ENCODE results near the gene SETD1B.

The SETD1B gene

DNA sequence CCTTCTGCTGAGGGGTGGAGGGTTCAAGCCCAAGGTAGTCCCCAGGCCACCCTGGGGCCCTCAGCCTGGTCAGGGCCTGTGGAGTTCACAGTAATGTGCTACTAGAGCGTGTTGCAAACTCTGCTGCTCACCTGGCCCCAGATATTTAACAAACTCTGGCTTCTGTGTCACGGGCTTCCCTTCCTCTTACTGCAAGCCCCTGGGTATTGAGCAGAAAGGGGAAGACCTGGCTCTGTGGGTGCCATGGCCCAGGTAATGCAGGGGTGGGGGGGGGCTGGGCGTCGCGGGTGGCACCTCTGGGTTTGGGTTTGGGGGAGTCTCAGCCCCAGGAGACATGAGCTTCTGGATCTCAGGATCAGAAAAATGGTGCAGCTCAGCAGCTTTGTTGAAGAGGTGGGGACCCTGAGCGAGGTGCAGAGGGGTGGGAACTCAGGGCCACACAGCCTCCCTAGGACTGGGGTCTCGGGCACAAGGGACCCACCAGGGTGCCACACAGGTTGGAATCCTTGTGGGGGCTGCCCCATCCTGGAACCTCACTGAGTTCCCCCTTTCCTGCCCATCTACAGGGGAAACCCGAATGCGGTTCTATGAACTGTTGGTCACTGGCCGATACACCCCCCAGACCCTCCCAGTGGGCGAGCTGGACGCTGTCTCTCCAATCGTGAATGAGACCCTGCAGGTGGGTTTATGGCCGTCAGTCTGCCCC is 4.0 kb downstream of the SETD1B start:
- H3K27me3 ChIP-seq (replicated peaks in 2 of 5; ENCODE audit: control insufficient read depth in 4 of 5, insufficient read depth in 5 of 5, low read length in 4 of 5): no peaks in the 10 kb centered on the region
- no peak overlapping the region for H3K27ac ChIP-seq (ENCODE audit: insufficient read depth in 1 of 2, low read depth in 1 of 2, low read length in 2 of 2, poor library complexity in 1 of 2, severe bottlenecking in 2 of 2)
- H3K9me3 ChIP-seq (ENCODE audit: control extremely low read depth in 1 of 5, control insufficient read depth in 4 of 5, insufficient read depth in 2 of 5, low read depth in 1 of 5, low read length in 4 of 5): no peaks in the 10 kb centered on the region
- ChIA-PET CTCF (interaction anchor here (1.1 to 12.9 kb wide), 5 partner anchors 11 to 34 kb away, joined by 3 to 462 read pairs (median 4); partner anchors contain the start of gene RHOF), POLR2A (interaction anchor here (1.1 kb wide), 1 partner anchor 15 kb away, joined by 3 read pairs; no protein-coding TSS in a partner anchor)
- H3K4me3 ChIP-seq (ENCODE audit: control insufficient read depth in 1 of 7, extremely low read depth in 1 of 7, insufficient read depth in 4 of 7, low read depth in 2 of 7, low read length in 6 of 7): no peak overlapping the region
- peaks cover 5 to 59% (median 48%) of the 10 kb centered on the region in 4 experiments for H3K4me1 ChIP-seq (ENCODE audit: control extremely low read depth in 1 of 4, control insufficient read depth in 4 of 4, insufficient read depth in 4 of 4, low read length in 3 of 4)
- 91% methylated on average over 14 of the region's 14 CpGs for WGBS (ENCODE audit: insufficient coverage)
- DNase-seq: no peak
- peaks cover 6 to 58% (median 28%) of the 10 kb centered on the region in 4 experiments for H3K36me3 ChIP-seq (ENCODE audit: control insufficient read depth in 4 of 4, insufficient read depth in 4 of 4, low read length in 3 of 4)

DNA sequence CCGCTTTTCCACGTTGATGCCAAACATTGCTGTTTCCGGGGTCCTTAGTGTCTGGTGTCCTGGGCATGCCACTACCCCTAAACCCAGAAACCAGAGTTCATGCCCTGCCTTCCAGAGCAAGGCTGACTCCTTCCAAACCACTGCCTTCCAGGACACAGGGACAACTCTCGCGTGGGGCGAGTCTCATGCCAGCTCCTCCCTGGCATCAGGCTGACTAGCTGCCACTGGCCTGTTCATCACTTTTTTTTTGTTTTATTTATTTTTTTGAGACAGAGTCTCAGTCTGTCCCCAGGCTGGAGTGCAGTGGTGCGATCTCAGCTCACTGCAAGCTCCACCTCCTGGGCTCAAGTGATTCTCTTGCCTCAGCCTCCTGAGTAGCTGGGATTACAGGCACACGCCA is 4.8 kb downstream of the SETD1B start:
- Histone ChIP-seq H3K27me3 (replicated peaks in 2 of 5; ENCODE audit: control insufficient read depth in 4 of 5, insufficient read depth in 5 of 5, low read length in 4 of 5) (no peaks in the 10 kb centered on the region), H3K4me3 (ENCODE audit: control insufficient read depth in 1 of 7, extremely low read depth in 1 of 7, insufficient read depth in 4 of 7, low read depth in 2 of 7, low read length in 6 of 7) (no peak overlapping the region), H3K9me3 (ENCODE audit: control extremely low read depth in 1 of 5, control insufficient read depth in 4 of 5, insufficient read depth in 2 of 5, low read depth in 1 of 5, low read length in 4 of 5) (no peaks in the 10 kb centered on the region), H3K36me3 (ENCODE audit: control insufficient read depth in 4 of 4, insufficient read depth in 4 of 4, low read length in 3 of 4) (peaks cover 8 to 66% (median 32%) of the 10 kb centered on the region in 4 experiments), H3K4me1 (ENCODE audit: control extremely low read depth in 1 of 4, control insufficient read depth in 4 of 4, insufficient read depth in 4 of 4, low read length in 3 of 4) (peaks cover 5 to 63% (median 52%) of the 10 kb centered on the region in 4 experiments), H3K27ac (ENCODE audit: insufficient read depth in 1 of 2, low read depth in 1 of 2, low read length in 2 of 2, poor library complexity in 1 of 2, severe bottlenecking in 2 of 2) (no peak overlapping the region)
- DNase-seq: no peak
- POLR2A ChIA-PET: interaction anchor here (0.6 to 1.1 kb wide), 2 partner anchors 16 to 140 kb away, joined by 3 to 5 read pairs; no protein-coding TSS in a partner anchor
- CTCF ChIA-PET: interaction anchor here (1.1 to 12.9 kb wide), 3 partner anchors 12 to 114 kb away, joined by 3 to 462 read pairs (median 4); partner anchors contain the start of gene RHOF
- 100% methylated on average over 6 of the region's 8 CpGs for WGBS (ENCODE audit: insufficient coverage)

DNA sequence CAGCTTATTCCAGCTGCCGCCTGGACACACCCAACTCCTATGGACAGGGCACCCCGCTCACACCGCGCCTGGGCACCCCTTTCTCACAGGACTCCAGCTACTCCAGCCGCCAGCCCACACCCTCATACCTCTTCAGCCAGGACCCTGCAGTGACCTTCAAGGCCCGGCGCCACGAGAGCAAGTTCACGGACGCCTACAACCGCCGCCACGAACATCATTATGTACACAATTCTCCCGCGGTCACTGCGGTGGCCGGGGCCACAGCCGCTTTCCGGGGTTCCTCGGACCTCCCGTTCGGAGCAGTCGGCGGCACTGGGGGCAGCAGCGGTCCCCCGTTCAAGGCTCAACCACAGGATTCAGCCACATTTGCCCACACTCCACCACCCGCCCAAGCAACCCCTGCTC is 5.9 kb downstream of the SETD1B start:
- WGBS (ENCODE audit: insufficient coverage): 95% methylated on average over 26 of the region's 27 CpGs
- peaks cover 10 to 75% (median 39%) of the 10 kb centered on the region in 4 experiments for H3K36me3 ChIP-seq (ENCODE audit: control insufficient read depth in 4 of 4, insufficient read depth in 4 of 4, low read length in 3 of 4)
- POLR2A ChIA-PET: interaction anchor here (0.8 kb wide), 1 partner anchor 11 kb away, joined by 3 read pairs; no protein-coding TSS in a partner anchor
- CTCF ChIA-PET: interaction anchor here (0.7 to 12.9 kb wide), 7 partner anchors 13 to 115 kb away, joined by 3 to 462 read pairs (median 5); partner anchors contain the start of gene RHOF
- DNase-seq: no peak
- peaks cover 5 to 62% (median 52%) of the 10 kb centered on the region in 4 experiments for H3K4me1 ChIP-seq (ENCODE audit: control extremely low read depth in 1 of 4, control insufficient read depth in 4 of 4, insufficient read depth in 4 of 4, low read length in 3 of 4)
- H3K9me3 ChIP-seq (ENCODE audit: control extremely low read depth in 1 of 5, control insufficient read depth in 4 of 5, insufficient read depth in 2 of 5, low read depth in 1 of 5, low read length in 4 of 5): no peaks in the 10 kb centered on the region
- no peak overlapping the region for H3K27ac ChIP-seq (ENCODE audit: insufficient read depth in 1 of 2, low read depth in 1 of 2, low read length in 2 of 2, poor library complexity in 1 of 2, severe bottlenecking in 2 of 2)
- H3K27me3 ChIP-seq (replicated peaks in 2 of 5; ENCODE audit: control insufficient read depth in 4 of 5, insufficient read depth in 5 of 5, low read length in 4 of 5): no peaks in the 10 kb centered on the region
- no peak overlapping the region for H3K4me3 ChIP-seq (ENCODE audit: control insufficient read depth in 1 of 7, extremely low read depth in 1 of 7, insufficient read depth in 4 of 7, low read depth in 2 of 7, low read length in 6 of 7)

DNA sequence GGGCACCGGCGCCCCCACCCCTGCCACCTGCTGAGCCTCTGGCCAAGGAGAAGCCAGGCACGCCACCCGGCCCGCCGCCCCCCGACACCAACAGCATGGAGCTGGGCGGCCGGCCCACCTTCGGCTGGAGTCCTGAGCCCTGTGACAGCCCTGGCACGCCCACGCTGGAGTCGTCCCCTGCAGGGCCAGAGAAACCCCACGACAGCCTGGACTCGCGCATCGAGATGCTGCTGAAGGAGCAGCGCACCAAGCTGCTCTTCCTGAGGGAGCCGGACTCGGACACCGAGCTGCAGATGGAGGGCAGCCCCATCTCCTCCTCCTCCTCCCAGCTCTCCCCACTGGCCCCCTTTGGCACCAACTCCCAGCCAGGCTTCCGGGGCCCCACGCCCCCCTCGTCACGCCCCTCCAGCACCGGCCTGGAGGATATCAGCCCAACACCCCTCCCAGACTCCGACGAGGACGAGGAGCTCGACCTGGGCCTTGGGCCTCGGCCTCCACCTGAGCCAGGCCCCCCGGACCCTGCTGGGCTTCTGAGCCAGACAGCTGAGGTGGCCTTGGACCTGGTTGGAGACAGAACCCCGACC is 6.5 kb downstream of the SETD1B start:
- WGBS (ENCODE audit: insufficient coverage): 98% methylated on average over 28 of the region's 33 CpGs
- Histone ChIP-seq H3K4me1 (ENCODE audit: control extremely low read depth in 1 of 4, control insufficient read depth in 4 of 4, insufficient read depth in 4 of 4, low read length in 3 of 4) (peaks cover 5 to 56% (median 49%) of the 10 kb centered on the region in 4 experiments), H3K27ac (ENCODE audit: insufficient read depth in 1 of 2, low read depth in 1 of 2, low read length in 2 of 2, poor library complexity in 1 of 2, severe bottlenecking in 2 of 2) (no peak overlapping the region), H3K36me3 (ENCODE audit: control insufficient read depth in 4 of 4, insufficient read depth in 4 of 4, low read length in 3 of 4) (peaks cover 10 to 81% (median 45%) of the 10 kb centered on the region in 4 experiments), H3K9me3 (ENCODE audit: control extremely low read depth in 1 of 5, control insufficient read depth in 4 of 5, insufficient read depth in 2 of 5, low read depth in 1 of 5, low read length in 4 of 5) (no peaks in the 10 kb centered on the region), H3K27me3 (replicated peaks in 2 of 5; ENCODE audit: control insufficient read depth in 4 of 5, insufficient read depth in 5 of 5, low read length in 4 of 5) (no peaks in the 10 kb centered on the region), H3K4me3 (ENCODE audit: control insufficient read depth in 1 of 7, extremely low read depth in 1 of 7, insufficient read depth in 4 of 7, low read depth in 2 of 7, low read length in 6 of 7) (peak overlapping the region in 1 of 7 experiments; percentile 0)
- CTCF ChIA-PET: interaction anchor here (0.7 to 12.9 kb wide), 15 partner anchors 13 to 113 kb away, joined by 3 to 462 read pairs (median 6); partner anchors contain the start of genes PSMD9 and RHOF
- POLR2A ChIA-PET: interaction anchor here (0.8 to 2.6 kb wide), 4 partner anchors 9 to 15 kb away, joined by 3 to 49 read pairs (median 16); partner anchors contain the start of gene RHOF
- no peak for DNase-seq

DNA sequence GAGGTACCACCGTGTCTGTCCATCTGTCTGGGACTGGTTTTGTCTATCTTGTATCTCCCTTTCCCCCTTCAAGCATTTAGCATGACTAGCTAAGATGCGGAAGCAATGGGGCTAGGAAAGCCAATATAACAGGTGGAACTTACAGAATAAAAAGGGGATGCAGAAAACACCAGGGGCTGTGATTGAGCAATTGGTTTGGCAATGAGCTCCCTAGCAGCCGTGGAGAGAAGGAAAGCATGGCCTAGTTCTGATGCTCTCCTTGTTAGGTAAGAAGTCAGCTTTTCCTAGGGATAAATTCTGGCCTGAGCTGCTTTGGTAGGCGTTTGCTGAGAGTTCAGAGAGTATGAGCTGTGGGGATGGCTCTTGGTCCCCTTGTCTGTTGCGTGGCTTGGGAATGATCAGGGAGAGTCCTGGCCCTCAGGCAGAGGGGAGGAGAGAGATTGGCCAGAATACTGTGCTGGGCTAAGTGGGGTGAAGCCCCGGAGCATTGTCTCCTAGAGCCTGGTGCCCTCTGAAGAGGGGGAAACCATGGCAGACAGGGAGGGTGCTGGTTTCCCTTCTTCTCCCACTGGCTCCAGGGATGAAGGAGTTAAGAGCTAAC is 7.1 kb downstream of the SETD1B start:
- Histone ChIP-seq H3K4me1 (ENCODE audit: control extremely low read depth in 1 of 4, control insufficient read depth in 4 of 4, insufficient read depth in 4 of 4, low read length in 3 of 4) (peaks cover 5 to 52% (median 45%) of the 10 kb centered on the region in 4 experiments), H3K9me3 (ENCODE audit: control extremely low read depth in 1 of 5, control insufficient read depth in 4 of 5, insufficient read depth in 2 of 5, low read depth in 1 of 5, low read length in 4 of 5) (no peaks in the 10 kb centered on the region), H3K4me3 (ENCODE audit: control insufficient read depth in 1 of 7, extremely low read depth in 1 of 7, insufficient read depth in 4 of 7, low read depth in 2 of 7, low read length in 6 of 7) (peak overlapping the region in 6 of 7 experiments; percentile 32 to 66 (median 60)), H3K27me3 (replicated peaks in 2 of 5; ENCODE audit: control insufficient read depth in 4 of 5, insufficient read depth in 5 of 5, low read length in 4 of 5) (no peaks in the 10 kb centered on the region), H3K36me3 (ENCODE audit: control insufficient read depth in 4 of 4, insufficient read depth in 4 of 4, low read length in 3 of 4) (peaks cover 13 to 83% (median 49%) of the 10 kb centered on the region in 4 experiments), H3K27ac (ENCODE audit: insufficient read depth in 1 of 2, low read depth in 1 of 2, low read length in 2 of 2, poor library complexity in 1 of 2, severe bottlenecking in 2 of 2) (peak overlapping the region in 1 of 2 experiments; percentile 59)
- ChIA-PET POLR2A (interaction anchor here (1.7 to 2.6 kb wide), 4 partner anchors 10 to 18 kb away, joined by 4 to 49 read pairs (median 16); partner anchors contain the start of gene RHOF), CTCF (interaction anchor here (0.6 to 12.9 kb wide), 18 partner anchors 14 to 266 kb away, joined by 3 to 462 read pairs (median 6); partner anchors contain the start of genes PSMD9 and RHOF)
- WGBS (ENCODE audit: insufficient coverage): 78% methylated on average over 6 of the region's 6 CpGs
- no peak for DNase-seq

DNA sequence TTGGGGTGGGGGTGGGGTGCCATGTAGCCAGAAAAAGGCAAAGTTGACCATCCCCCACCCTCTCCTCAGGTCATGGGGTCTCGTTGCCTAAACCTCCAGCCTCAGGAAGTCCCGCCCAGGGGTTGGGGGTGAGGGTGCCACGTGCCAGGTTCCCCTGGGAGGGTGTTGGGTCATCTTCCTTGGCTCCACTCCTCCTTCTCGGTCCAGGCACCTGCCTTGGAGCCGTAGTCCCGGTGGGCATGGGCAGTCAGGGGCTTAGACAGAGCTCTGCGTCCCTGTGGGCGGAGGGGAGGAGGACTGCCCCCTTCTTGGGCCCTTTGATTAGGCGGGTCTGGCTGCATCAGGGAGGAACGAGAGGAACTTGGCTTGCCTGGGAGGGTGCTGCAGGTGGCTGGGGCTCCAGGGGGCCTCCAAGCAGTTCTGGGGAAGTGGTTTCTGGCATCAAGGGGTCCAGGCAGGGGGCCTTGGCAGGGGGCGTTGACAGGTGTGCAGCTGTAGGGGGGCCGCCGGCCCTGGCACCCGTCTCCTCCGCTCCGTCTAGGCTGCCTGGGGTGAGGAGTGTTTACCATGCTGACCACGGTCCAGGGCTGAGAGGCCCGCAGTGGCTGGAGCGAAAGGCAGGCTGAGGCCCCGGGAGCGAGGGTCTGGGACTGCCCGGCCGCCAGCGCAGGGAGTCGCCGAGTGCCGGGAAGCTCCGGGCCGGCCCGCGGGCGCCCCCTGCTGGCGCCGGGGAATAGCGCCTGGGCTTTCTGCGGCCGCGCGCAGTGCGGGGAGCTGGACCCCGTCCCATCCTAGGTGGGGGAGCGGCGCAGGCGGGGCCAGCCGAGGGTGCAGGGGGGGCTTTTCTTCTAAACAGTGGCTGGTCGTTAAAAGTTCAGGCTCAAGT is 7.9 kb downstream of the SETD1B start:
- CTCF ChIA-PET: interaction anchor here (0.6 to 12.9 kb wide), 25 partner anchors 8 to 267 kb away, joined by 3 to 462 read pairs (median 4); partner anchors contain the start of genes PSMD9, RHOF, SETD1B and TMEM120B
- no peaks in the 10 kb centered on the region for H3K27me3 ChIP-seq (replicated peaks in 2 of 5; ENCODE audit: control insufficient read depth in 4 of 5, insufficient read depth in 5 of 5, low read length in 4 of 5)

More for the DNA sequence above, 7.9 kb downstream of the SETD1B start:
- POLR2A ChIA-PET: interaction anchor here (1.0 to 2.6 kb wide), 5 partner anchors 11 to 30 kb away, joined by 4 to 49 read pairs (median 8); partner anchors contain the start of gene RHOF
- Histone ChIP-seq H3K36me3 (ENCODE audit: control insufficient read depth in 4 of 4, insufficient read depth in 4 of 4, low read length in 3 of 4) (peaks cover 18 to 83% (median 55%) of the 10 kb centered on the region in 4 experiments), H3K4me1 (ENCODE audit: control extremely low read depth in 1 of 4, control insufficient read depth in 4 of 4, insufficient read depth in 4 of 4, low read length in 3 of 4) (peaks cover 5 to 44% (median 38%) of the 10 kb centered on the region in 4 experiments), H3K27ac (ENCODE audit: insufficient read depth in 1 of 2, low read depth in 1 of 2, low read length in 2 of 2, poor library complexity in 1 of 2, severe bottlenecking in 2 of 2) (peak overlapping the region in 1 of 2 experiments; percentile 59), H3K9me3 (ENCODE audit: control extremely low read depth in 1 of 5, control insufficient read depth in 4 of 5, insufficient read depth in 2 of 5, low read depth in 1 of 5, low read length in 4 of 5) (no peaks in the 10 kb centered on the region), H3K4me3 (ENCODE audit: control insufficient read depth in 1 of 7, extremely low read depth in 1 of 7, insufficient read depth in 4 of 7, low read depth in 2 of 7, low read length in 6 of 7) (peak overlapping the region in 6 of 7 experiments; percentile 32 to 66 (median 60))
- DNase-seq: peak; percentile 52 to 86 (median 81)
- under 1% methylated on average over 43 of the region's 46 CpGs for WGBS (ENCODE audit: insufficient coverage)

All from common myeloid progenitor, CD34-positive (primary cell).